ENCODE results near the gene PTRH1. TPM values are rescaled to one million over a fixed set of nuclear protein-coding genes. Genes with fewer than 3 reads are reported as not detected.

The PTRH1 gene
- total RNA-seq, 1 experiment from 2014 or later, result 8.7 TPM

DNA sequence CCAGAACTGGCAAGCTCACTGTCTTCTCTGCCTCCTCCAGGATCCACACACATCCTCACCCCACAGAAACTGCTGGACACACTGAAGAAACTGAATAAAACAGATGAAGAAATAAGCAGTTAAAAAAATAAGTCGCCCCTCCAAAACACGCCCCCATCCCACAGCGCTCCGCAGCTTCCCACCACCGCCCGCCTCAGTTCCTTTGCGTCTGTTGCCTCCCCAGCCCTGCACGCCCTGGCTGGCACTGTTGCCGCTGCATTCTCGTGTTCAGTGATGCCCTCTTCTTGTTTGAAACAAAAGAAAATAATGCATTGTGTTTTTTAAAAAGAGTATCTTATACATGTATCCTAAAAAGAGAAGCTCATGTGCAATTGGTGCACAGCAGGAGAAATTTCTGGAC, 24.7 kb downstream of the PTRH1 start:
- H3K27me3 ChIP-seq (replicated peaks; ENCODE audit: control insufficient read depth, insufficient read depth, low read length), result no peaks in the 10 kb centered on the region
- H3K9me3 Mint-ChIP-seq (ENCODE audit: unreplicated experiment), result no peaks in the 10 kb centered on the region
- ChIA-PET POLR2A (no interaction called here), CTCF (interaction anchor here (0.7 to 2.0 kb wide), 2 partner anchors 37 to 44 kb away, joined by 7 to 13 read pairs; partner anchors contain the start of gene TOR2A)
- DNase-seq, result no peak
- no peaks in the 10 kb centered on the region for H3K9me3 ChIP-seq
- H3K36me3 ChIP-seq (ENCODE audit: control insufficient read depth, insufficient read depth, low read length), result no peaks in the 10 kb centered on the region
- BruUV-seq (replicated peaks), result no TSS peak
- H3K27me3 Mint-ChIP-seq (ENCODE audit: insufficient read depth, unreplicated experiment), result no peaks in the 10 kb centered on the region
- no peaks in the 10 kb centered on the region for H3K36me3 Mint-ChIP-seq (ENCODE audit: insufficient read depth, unreplicated experiment)
- no peak overlapping the region for H3K4me3 Mint-ChIP-seq (ENCODE audit: unreplicated experiment)
- peaks cover 6% of the 10 kb centered on the region for H3K4me1 ChIP-seq
- H3K27ac Mint-ChIP-seq (ENCODE audit: unreplicated experiment), result no peak overlapping the region
- no peak for TF ChIP-seq CTCF (IDR thresholded peaks at IDR 0.05; ENCODE audit: insufficient read depth in 1 of 2, low read depth in 1 of 2, low read length in 1 of 2, severe bottlenecking in 1 of 2, unreplicated experiment in 1 of 2)
- no peaks in the 10 kb centered on the region for H3K4me1 Mint-ChIP-seq (ENCODE audit: low read depth, unreplicated experiment)
- intact Hi-C loops (cut with micrococcal nuclease; ENCODE audit: unreplicated experiment), result no loop called here
- no peak overlapping the region for H3K4me3 ChIP-seq (ENCODE audit: low read depth, low read length)

DNA sequence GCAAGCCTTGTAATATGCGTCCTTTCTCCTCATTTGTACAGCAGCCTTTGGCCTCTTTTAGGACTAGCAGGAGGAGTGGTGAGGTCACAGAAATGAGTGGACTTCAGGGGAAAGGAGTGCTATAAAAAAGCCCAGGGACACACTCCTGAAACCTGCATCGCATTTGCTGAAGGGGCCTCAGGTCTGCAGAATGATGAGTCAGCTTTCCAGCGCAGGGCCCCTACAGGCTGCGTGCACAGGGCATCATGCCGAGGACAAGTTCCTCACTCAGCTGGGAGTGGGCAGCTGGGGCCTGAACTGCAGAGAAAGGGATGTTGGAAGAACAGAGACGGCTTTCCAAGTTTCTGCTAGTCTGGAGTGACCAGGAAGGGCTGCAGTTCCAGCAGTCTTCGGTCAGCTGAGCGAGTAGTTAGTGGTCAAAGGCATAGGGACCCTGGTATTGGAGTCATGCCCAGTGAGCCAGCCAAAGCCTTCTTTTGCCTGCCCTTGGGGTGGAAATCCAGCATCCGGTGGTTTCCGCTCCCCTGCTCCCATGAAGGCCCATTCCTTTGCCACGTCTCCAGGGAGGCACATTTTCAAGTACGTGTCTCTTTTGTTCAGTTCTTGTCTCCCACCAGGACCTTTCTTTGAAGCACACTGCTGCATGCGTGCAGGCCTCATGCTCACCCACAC, 26.0 kb downstream of the PTRH1 start:
- ChIA-PET POLR2A (no interaction called here), CTCF (no interaction called here)
- Mint-ChIP-seq H3K36me3 (ENCODE audit: insufficient read depth, unreplicated experiment) (peaks cover 5% of the 10 kb centered on the region), H3K27ac (ENCODE audit: unreplicated experiment) (no peak overlapping the region), H3K4me1 (ENCODE audit: low read depth, unreplicated experiment) (peaks cover 5% of the 10 kb centered on the region), H3K4me3 (ENCODE audit: unreplicated experiment) (no peak overlapping the region), H3K27me3 (ENCODE audit: insufficient read depth, unreplicated experiment) (no peaks in the 10 kb centered on the region), H3K9me3 (ENCODE audit: unreplicated experiment) (no peaks in the 10 kb centered on the region)
- peaks cover 6% of the 10 kb centered on the region for H3K4me1 ChIP-seq
- no peak overlapping the region for H3K4me3 ChIP-seq (ENCODE audit: low read depth, low read length)
- intact Hi-C loops (cut with micrococcal nuclease; ENCODE audit: unreplicated experiment), result no loop called here
- no peaks in the 10 kb centered on the region for H3K27me3 ChIP-seq (replicated peaks; ENCODE audit: control insufficient read depth, insufficient read depth, low read length)
- TF ChIP-seq CTCF (IDR thresholded peaks at IDR 0.05; ENCODE audit: insufficient read depth in 1 of 2, low read depth in 1 of 2, low read length in 1 of 2, severe bottlenecking in 1 of 2, unreplicated experiment in 1 of 2), result no peak
- H3K9me3 ChIP-seq, result no peaks in the 10 kb centered on the region
- H3K36me3 ChIP-seq (ENCODE audit: control insufficient read depth, insufficient read depth, low read length), result no peaks in the 10 kb centered on the region
- no TSS peak for BruUV-seq (replicated peaks)
- no peak for DNase-seq

GRCh38 chr9:127686461-127687393, 28.7 kb downstream of the PTRH1 start:
- no peak for TF ChIP-seq CTCF (IDR thresholded peaks at IDR 0.05; ENCODE audit: insufficient read depth in 1 of 2, low read depth in 1 of 2, low read length in 1 of 2, severe bottlenecking in 1 of 2, unreplicated experiment in 1 of 2)

More at GRCh38 chr9:127686461-127687393, 28.7 kb downstream of the PTRH1 start:
- Histone ChIP-seq H3K4me3 (ENCODE audit: low read depth, low read length) (no peak overlapping the region), H3K36me3 (ENCODE audit: control insufficient read depth, insufficient read depth, low read length) (no peaks in the 10 kb centered on the region), H3K9me3 (no peaks in the 10 kb centered on the region), H3K27me3 (replicated peaks; ENCODE audit: control insufficient read depth, insufficient read depth, low read length) (no peaks in the 10 kb centered on the region), H3K4me1 (peaks cover 6% of the 10 kb centered on the region)
- CTCF ChIA-PET, result no interaction called here
- Mint-ChIP-seq H3K9me3 (ENCODE audit: unreplicated experiment) (no peaks in the 10 kb centered on the region), H3K4me1 (ENCODE audit: low read depth, unreplicated experiment) (peaks cover 7% of the 10 kb centered on the region), H3K27me3 (ENCODE audit: insufficient read depth, unreplicated experiment) (no peaks in the 10 kb centered on the region), H3K4me3 (ENCODE audit: unreplicated experiment) (no peak overlapping the region), H3K36me3 (ENCODE audit: insufficient read depth, unreplicated experiment) (peaks cover 5% of the 10 kb centered on the region), H3K27ac (ENCODE audit: unreplicated experiment) (no peak overlapping the region)
- intact Hi-C loops (cut with micrococcal nuclease; ENCODE audit: unreplicated experiment), result no loop called here
- no peak for DNase-seq
- no TSS peak for BruUV-seq (replicated peaks)
- POLR2A ChIA-PET, result no interaction called here

All from Caco-2 (cell line).